ENCODE data around the gene HEG1.
"Not testable (repeated sequence)": the region's sequence is repeated elsewhere in the genome, so short reads cannot be mapped to it uniquely, and the experiment has no call there.

Gene HEG1

GRCh38 chr3:125083776-125084175, 28.0 kb upstream of the HEG1 start (continued):
- TF ChIP-seq ESRRG (CRISPR knock-in tag; IDR thresholded peaks at IDR 0.05) (no peak), GLIS3 (CRISPR knock-in tag; IDR thresholded peaks at IDR 0.05) (no peak), TCF4 (CRISPR knock-in tag; IDR thresholded peaks at IDR 0.05; ENCODE audit: borderline replicate concordance) (no peak), ZFP30 (CRISPR knock-in tag; IDR thresholded peaks at IDR 0.05) (no peak), TSHZ2 (CRISPR knock-in tag; IDR thresholded peaks at IDR 0.05) (no peak), ZNF565 (CRISPR knock-in tag; conservative IDR thresholded peaks at IDR 0.05; ENCODE audit: low read depth) (no peak)

- ATAC-seq: not testable (repeated sequence)
Observed at GRCh38 chr3:125082339-125082738, 26.5 kb upstream of the HEG1 start.

- no peak for TF ChIP-seq ESRRG (CRISPR knock-in tag; IDR thresholded peaks at IDR 0.05)
- TF ChIP-seq TSHZ2 (CRISPR knock-in tag; IDR thresholded peaks at IDR 0.05): no peak
- TF ChIP-seq PPARA (CRISPR knock-in tag; IDR thresholded peaks at IDR 0.05; ENCODE audit: borderline replicate concordance): no peak
- TF ChIP-seq ZFP3 (CRISPR knock-in tag; IDR thresholded peaks at IDR 0.05): no peak
- TF ChIP-seq GLIS3 (CRISPR knock-in tag; IDR thresholded peaks at IDR 0.05): no peak
- no peak for TF ChIP-seq ISL1 (CRISPR knock-in tag; IDR thresholded peaks at IDR 0.05)
- no peak for TF ChIP-seq BACH2 (CRISPR knock-in tag; IDR thresholded peaks at IDR 0.05; ENCODE audit: borderline replicate concordance)
- no peak for ATAC-seq
Observed at GRCh38 chr3:125080077-125080476, 24.3 kb upstream of the HEG1 start.

- peak; percentile 58 for ATAC-seq
- TF ChIP-seq ZC3H10 (CRISPR knock-in tag; IDR thresholded peaks at IDR 0.05) (no peak), PPARA (CRISPR knock-in tag; IDR thresholded peaks at IDR 0.05; ENCODE audit: borderline replicate concordance) (no peak), GLIS3 (CRISPR knock-in tag; IDR thresholded peaks at IDR 0.05) (no peak), TCF4 (CRISPR knock-in tag; IDR thresholded peaks at IDR 0.05; ENCODE audit: borderline replicate concordance) (no peak), ISL1 (CRISPR knock-in tag; IDR thresholded peaks at IDR 0.05) (no peak), ZFP30 (CRISPR knock-in tag; IDR thresholded peaks at IDR 0.05) (no peak), POU6F1 (CRISPR knock-in tag; IDR thresholded peaks at IDR 0.05; ENCODE audit: borderline replicate concordance, low read depth) (no peak), ZNF565 (CRISPR knock-in tag; conservative IDR thresholded peaks at IDR 0.05; ENCODE audit: low read depth) (no peak), RARB (CRISPR knock-in tag; IDR thresholded peaks at IDR 0.05) (no peak), ZFP3 (CRISPR knock-in tag; IDR thresholded peaks at IDR 0.05) (no peak)
Observed at GRCh38 chr3:125079675-125080045, 23.9 kb upstream of the HEG1 start.

GRCh38 chr3:125078951-125079674, 23.3 kb upstream of the HEG1 start:
- no peak for ATAC-seq

GRCh38 chr3:125077864-125078263, 22.1 kb upstream of the HEG1 start:
- no peak for ATAC-seq
- TF ChIP-seq ZFP3 (CRISPR knock-in tag; IDR thresholded peaks at IDR 0.05) (no peak), ZC3H10 (CRISPR knock-in tag; IDR thresholded peaks at IDR 0.05) (no peak), CREB5 (CRISPR knock-in tag; IDR thresholded peaks at IDR 0.05; ENCODE audit: low read depth) (no peak), ESRRG (CRISPR knock-in tag; IDR thresholded peaks at IDR 0.05) (no peak), ZNF8 (CRISPR knock-in tag; IDR thresholded peaks at IDR 0.05) (no peak), PATZ1 (CRISPR knock-in tag; IDR thresholded peaks at IDR 0.05; ENCODE audit: borderline replicate concordance) (no peak), TOX (CRISPR knock-in tag; IDR thresholded peaks at IDR 0.05; ENCODE audit: borderline replicate concordance) (no peak), TSHZ2 (CRISPR knock-in tag; IDR thresholded peaks at IDR 0.05) (no peak)

More at GRCh38 chr3:125078951-125079674, 23.3 kb upstream of the HEG1 start:
- no peak for TF ChIP-seq TOX (CRISPR knock-in tag; IDR thresholded peaks at IDR 0.05; ENCODE audit: borderline replicate concordance)
- TF ChIP-seq ZC3H10 (CRISPR knock-in tag; IDR thresholded peaks at IDR 0.05): no peak

All from SK-N-SH treated with all-trans-retinoic acid at 6 μM for 48 hours (cell line).